GM18858 (cell line): ENCODE data around the gene PLAAT5.

Experiments
- ATAC-seq: cut with Tn5 transposase; IDR thresholded peaks from one replicate; pipeline ENCODE4 v1.9.1; 2021; ENCODE audit not compliant: unreplicated experiment

The PLAAT5 gene

DNA sequence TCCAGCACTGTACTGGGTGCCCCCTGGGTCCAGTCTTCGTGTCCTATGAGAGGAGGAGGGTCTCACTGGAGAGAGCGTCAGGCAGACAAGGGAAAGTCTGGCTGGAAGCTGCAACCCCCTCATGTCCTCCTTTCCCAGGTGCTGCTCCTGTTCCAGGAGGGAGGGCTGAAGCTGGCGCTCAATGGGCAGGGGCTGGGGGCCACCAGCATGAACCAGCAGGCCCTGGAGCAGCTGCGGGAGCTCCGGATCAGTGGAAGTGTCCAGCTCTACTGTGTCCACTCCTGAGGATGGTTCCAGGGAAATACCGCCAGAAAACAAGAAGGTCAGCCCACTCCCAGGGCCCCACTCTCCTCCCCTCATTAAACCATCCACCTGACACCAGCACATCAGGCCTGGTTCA lies 25.1 kb upstream of the PLAAT5 start:
- no peak for ATAC-seq

DNA sequence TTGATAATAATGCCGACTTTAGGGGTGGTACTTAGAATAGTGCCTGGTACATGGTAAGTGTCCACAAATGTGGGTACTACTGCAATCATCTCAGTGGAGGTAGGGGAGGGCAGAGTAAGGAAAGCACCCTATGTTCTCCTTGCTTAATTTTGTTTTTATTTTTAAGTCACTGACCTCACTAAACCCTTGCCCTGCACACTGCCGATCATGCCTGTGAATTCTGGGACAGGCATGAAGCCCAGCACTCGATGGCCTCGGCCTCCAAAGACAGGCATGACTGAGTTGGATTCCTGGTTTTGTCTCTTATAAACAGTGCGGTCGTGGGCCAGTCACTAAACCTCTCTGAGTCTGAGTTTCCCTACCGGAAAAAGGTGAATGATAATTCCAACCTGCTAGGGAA lies 21.8 kb upstream of the PLAAT5 start:
- no peak for ATAC-seq

DNA sequence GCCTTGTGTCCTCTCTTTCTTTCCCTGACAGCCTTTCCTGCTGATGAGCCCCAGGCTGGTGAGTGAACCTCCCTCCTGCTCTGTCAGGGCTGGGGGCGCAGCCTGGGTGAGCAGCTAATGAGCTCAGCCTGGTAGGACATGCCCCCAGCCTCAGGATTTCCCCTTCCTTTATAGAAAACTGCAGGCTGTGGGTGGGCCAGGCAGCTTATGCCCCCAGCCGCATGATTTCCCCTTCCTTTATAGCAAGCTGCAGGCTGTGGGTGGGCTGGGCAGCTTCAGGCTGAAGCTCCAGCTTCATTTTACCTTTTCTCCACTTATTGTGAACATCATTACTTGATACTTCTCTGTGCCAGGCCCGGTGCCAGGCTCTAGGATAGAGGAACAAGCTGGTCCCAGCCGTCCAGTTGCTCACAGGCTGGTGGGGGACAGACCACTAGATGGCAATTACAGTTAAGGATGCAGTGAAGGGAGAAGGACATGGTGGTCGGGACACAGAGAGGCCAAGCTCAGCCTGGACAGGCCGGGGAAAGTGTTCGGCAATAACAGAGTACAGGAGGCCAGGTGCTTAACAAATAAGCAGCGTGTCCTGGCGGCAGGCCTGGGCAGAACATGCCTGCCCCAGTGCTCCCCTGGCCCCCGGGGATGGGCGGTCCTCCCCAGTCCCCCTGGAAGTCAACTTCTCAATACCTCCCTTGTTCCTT lies 20.2 kb upstream of the PLAAT5 start:
- no peak for ATAC-seq

DNA sequence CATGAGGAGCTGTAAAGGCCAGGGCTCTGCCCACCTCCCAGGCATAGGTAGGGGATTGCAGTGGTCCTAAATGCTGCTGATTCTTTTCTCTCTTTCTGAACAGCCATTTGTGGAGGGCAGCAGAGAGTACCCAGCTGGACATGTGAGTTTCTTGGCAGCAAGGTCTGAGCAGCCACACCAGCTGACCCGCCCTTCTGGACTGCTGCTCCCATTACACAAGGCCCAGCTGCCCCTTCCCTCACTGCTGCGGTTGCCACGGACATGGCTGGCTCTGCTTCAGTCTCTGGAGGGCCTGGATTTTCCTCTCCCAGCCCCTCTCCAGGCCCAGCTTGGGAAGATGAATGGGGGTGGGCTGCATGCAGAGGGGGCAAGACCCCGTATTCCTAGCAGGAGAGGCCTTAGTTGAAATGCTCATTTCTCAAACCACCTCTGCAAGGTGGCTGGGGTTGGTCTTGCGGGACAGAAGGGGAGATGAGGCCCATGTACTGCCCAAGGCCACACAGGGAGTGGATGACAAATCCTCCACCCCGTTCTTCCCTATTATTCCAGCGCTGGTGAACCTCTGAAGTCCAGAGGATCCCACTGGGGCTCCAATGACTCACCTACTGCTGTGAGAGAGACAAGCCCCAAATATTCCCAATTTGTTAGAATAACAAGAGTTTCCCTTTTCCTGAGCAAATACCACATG lies 19.5 kb upstream of the PLAAT5 start:
- no peak for ATAC-seq

DNA sequence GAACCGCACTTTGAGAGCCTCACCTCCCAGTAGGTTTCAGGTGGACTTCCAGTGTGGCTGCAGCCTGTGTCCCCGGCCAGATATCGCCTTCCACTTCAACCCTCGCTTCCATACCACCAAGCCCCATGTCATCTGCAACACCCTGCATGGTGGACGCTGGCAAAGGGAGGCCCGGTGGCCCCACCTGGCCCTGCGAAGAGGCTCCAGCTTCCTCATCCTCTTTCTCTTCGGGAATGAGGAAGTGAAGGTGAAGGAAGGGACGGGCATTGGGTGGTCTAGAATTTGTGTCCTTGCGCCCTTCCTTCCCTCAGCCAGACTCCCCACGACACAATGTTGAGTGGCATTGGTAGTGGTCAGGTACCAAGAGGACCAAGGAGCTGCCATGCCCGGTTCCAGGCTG lies 17.8 kb upstream of the PLAAT5 start:
- ATAC-seq, result no peak

DNA sequence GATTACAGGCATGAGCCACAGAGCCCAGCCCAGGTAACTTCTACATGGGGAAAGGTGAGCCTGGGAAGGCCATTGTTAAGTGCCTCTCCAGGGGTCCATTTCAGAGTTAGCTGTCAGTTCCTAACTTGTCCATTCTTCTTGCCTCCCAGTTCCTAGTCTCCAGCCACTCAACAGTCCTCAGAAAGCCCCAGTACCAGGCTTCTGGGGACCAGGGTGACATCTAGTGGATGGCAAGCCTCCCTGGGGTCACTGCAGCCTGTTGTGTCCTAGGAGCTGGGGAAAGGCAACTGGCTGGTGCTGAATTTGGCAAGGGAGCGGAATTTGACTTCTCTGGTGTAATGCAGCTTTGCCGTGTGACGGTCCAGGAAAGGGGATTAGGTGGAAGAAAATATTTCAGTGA lies 17.0 kb upstream of the PLAAT5 start:
- ATAC-seq, result no peak

DNA sequence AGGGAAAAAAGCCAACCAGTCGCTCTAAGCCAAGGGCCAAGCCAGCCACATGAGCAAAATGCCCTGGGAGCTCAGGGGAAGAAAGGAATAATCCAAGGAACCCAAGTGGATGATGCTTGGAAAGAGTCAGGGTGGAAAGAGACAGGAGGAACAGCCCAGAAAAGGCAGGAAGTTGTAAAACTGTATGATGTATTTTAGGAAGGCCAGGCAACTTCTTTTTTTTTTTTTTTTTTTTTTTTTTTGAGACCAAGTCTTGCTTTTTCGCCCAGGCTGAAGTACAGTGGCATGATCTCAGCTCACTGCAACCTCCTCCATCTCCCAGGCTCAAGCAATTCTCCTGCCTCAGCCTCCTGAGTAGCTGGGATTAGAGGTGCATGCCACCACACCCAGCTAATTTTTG lies 16.5 kb upstream of the PLAAT5 start:
- ATAC-seq, result no peak

DNA sequence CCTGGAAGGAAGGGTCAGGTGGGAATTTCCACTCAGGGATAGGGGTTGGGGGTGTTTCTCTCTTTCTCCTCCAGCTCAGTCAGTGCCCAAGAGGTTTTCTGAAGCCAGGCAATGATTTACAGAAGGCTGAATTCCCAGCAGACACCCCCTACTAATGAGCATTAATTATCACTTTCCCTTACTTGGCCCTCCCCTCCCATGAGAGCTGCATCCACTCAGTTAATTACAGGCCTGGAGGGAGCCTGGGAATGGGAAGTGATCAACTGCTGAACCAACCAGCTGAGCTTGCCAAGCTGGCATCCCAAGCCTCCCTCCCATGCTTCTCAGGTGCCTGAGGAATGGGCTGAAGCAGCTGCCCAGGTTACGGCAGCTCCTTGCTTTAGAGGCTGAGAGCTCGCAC lies 15.9 kb upstream of the PLAAT5 start:
- ATAC-seq, result no peak

DNA sequence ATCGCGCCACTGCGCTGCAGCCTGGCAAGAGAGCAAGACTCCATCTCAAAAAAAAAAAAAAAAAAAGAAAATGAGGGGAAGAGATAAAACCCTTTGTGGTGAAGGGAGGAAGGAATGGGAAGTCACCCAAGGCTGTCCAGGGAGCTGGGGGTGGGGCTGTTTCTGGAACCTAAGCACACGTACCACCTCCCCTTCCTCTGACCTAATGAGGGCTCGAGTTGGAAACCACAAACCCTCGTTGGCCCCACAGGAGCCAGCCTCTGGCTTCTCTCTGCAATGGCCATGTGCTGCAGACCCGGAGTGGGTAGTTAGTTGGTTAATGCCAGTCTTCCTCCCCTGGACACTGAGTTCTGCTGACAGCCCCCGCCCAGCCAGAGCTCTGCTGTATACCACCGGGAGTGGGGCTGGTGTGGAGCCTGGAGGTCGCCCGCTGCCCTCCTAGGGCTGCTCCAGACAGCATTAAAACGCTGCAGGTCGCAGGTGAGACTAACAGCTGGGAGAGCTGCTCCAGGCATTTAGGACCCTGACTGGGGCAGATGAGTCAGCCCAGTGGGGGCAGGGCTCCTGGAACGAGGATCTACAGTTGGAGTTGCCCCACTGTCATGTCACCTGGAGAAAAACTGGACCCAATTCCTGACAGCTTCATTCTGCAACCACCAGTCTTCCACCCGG lies 15.0 kb upstream of the PLAAT5 start, which contains the start of gene LGALS12:
TSS of gene LGALS12 (plus strand) at position 228 of the 672 bp plus-strand sequence. CDS start at position 603, 375 bp downstream.
- ATAC-seq, result no peak

DNA sequence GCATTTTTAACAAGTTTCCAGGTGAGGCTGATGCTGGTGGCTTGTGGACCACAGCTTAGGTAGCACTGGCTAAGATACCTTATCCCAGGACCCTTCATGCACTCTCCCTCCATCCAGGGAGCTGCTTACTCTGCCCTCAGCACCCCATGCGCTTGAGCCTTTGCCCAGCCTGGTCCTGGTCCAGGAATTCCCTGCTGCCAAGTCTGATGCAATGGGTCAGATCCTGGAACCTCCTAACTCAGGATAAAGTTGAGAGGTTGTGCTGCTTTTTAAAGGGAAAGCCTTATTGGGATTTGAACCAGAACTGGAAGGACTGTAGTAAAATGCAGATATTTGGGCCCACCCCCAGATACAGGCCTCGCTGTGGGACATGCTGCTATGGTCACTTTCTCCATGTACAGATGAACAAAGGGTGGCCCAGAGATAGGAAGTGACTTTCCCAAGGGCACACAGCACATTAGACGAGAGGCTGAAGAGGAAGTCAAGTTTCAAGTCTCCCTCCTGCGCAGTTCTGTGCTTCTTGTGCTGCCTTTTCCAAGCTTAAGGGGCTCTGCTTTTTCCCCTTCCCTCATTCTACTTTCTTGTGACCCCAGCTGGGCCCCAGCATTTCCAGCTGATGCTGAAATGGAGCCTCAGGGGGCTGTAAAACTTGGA lies 14.1 kb upstream of the PLAAT5 start:
- no peak for ATAC-seq

DNA sequence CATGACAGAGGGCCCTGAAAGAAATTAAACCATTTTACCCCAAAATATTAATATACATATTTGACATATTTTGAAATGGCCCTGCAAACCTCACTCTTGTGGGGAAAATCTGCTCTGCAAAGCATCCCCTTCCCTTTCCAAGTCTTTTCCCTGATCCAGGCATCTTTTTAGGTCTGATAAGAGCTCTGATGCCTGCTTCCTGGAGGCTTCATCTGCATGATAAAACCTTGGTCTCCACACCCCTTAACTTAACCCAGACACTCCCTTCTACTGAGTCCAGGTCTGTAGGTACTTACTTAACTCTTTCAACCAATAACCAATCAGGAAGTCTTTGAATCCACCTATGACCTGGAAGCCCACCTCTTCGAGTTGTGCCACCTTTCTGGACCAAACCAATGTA lies 13.1 kb upstream of the PLAAT5 start:
- no peak for ATAC-seq

DNA sequence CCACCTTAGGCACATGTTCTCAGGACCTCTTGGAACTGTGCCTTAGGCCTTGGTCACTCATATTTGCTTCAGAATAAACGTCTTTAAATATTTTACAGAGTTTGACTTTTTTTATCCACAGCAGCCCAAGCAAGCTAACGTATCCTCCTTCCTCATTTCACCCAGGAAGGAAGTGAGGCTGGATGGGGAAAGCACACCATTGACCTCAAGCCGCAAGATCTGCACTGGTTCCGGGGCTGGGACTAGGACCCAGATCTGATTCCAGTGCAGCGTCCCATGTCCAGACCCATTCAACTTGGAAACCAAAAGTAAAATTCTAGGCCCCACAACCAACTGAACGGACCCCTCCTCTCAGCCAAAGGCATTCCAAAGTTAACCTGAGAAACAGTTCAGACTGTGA lies 12.5 kb upstream of the PLAAT5 start:
- no peak for ATAC-seq

DNA sequence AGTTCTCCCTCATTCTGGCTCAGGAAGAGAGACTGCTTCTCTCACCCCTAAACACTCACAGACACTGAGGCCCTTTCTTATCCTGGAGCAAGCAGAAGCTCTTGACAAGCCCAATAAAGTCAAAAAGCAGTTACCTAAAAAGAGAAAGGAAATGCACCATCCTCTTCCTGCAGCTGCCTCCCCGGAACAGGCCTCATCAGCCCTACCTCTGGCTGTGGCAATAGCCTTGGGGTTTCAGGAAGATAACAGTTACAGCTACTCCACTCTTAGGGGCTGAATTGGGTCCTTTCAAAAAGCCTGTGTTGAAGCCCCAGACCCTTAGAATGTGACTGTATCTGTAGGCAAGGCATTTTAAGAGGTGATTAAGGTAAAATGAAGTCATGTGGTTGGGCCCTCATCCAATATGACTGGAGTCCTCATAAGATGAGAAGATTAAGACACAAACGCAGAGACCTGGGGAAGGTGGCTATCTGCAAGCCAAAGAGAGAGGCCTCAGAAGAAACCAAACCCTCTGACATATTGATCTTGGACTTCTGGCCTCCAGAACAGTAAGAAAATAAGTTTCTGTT lies 11.4 kb upstream of the PLAAT5 start:
- no peak for ATAC-seq

DNA sequence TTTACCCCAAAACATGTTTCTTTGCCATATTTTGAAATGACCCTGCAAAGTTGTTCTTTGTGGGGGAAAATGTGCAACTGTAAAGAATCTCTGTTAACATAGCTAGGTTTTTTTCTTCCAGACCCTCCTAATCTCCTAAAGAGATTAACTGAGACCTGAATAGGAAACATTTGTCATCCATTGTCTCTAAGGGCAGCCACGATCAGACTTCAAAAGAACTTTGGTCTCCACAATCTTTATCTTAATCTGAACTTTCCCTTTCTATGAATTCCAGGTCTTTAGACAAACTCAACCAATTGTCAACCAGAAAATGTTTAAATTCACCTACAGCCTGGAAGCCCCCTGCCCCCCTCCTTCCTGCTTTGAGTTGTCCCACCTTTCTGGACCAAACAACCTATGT lies 10.3 kb upstream of the PLAAT5 start:
- no peak for ATAC-seq

DNA sequence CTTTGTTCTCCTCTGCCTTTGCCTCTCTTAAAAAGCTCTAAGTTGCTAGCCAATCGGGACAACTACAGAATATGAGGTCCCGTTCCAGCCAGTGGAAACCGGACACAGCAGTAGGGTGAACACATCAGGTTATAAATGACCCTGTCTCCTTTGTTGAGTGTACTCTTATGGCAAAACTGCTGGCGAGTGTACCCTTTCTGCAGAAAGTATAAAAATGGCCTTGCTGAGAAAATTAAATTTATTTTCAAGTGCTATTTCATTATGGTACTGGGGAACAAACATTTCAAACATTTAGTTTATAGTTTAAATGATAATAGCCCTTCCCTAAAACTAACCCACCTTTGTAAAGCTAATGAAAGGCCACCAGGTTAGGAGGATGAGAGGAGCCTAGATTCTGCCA lies 8.9 kb upstream of the PLAAT5 start:
- ATAC-seq, result no peak

DNA sequence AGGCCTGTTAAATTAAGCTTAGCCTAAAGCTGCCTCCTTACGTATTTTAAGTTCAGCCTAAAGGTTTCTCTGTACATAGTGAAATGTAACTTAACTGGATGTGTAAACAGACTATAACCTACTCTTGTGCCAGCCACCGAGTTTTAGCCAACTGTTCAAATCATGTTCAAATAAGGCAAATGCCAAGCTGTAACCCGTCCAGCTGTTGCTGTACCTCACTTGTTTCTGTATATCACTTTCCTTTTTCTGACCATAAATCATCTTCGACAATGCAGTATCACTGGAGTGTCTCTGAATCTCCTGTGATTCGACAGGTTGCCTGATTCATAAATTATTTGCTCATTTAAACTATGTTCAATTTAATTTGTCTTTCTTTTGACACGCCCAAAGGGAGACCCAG lies 4.0 kb upstream of the PLAAT5 start:
- no peak for ATAC-seq

DNA sequence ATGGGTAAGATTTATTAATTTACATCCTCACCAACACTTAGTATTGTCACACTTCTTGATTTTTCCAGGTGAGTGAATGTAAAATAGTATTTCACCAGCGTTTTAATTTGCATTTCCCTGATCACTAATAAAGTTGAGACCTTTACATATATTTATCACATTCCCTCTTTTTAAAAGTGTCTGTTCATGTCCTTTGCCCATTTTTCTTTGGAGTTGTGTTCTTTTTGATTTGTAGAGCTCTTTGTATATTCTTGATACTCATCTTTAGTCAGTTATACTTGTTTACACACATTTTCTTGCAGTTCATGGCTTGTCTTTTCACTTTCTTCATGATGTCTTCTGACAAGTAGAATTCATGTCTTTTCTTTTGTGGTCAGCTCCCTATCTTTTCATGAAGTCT lies 2.2 kb upstream of the PLAAT5 start:
- no peak for ATAC-seq

DNA sequence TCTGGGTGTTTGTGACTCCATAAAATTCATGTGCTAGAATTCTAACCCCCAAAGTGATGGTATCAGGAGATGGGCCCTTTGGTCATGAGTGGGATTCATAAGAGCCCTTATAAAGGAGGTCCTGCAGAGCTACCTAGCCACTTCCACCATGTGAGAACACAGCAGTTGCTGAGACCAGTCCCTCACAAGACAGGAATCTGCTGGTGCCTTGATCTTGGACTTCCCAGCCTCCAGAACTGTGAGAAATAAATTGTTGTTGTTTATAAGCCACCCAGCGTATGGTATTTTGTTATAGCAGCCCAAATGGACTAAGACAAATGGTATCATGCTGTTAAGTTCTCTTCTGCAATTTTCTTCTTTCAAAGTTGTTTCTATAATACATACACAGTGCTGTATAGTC lies 1.5 kb upstream of the PLAAT5 start:
- no peak for ATAC-seq

DNA sequence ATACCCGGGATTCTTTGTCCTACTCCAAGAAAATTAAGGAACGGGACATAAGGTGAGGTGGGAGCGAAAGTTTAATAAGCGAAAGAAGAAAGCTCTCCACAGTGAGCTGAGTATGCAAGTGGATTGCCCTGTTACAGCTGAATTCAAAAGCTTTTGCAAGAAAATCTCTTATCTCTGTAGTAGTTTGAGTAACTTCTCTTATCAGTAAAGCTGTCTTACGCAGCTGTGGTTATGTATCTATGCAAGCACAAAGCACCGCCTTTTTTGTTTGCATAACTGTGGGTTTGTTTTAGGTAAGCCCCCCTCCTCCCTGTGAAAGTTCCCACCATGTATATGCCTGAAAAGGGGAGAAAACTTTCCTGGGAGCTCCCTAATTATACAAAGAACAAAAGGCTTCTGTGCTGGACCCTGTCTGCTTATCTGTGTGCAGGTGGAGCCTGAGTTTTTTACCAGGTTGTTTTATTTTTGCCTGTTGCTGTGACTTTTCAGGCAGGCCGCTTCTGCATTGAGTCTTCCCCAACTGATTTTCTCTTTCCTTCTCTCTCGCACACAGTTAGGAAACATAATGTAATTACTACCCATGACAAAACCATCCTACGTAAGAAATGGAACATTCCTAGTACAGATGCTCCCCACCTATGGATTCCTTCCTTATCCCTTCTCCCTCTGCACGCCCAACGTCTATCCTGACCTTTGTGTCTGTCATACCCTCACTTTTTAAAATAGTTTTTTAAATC lies 837 bp upstream of the PLAAT5 start:
- ATAC-seq, result no peak

DNA sequence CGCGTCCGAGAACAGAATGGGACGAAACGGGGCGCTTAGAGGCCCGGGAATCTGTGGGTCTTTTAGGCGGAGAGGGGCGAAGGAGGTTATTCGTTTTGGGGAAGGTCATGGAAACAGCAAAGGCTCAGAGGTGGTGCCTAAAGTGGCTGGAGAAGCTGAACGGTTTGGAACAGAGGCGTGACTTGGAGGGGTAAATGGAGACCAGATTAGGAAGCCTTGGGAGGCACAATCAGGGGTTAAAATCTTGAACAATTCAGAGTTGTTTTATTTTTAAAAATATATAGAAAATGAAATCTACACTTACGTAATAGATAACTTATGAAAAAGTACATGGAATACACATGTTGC lies 247 bp upstream of the PLAAT5 start:
- ATAC-seq, result no peak

DNA sequence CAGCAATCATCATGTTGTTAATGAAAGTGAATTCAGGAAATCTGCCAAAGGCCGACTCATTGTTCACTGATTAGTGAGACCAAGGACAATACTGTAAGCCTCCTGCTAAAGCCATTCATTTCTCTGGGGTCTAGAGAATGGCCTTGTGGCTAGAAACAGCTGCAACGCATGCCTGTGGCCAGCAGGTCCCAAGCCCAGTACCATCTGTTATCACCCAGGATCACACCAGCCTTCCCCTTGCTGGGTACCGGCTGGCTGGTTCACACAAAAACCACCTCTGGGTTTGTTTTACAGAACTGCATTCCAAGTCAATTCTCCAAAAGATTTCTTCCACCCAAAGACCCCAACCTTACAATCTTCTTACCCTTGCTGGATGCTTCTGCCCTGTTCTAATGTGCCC lies 1.1 kb downstream of the PLAAT5 start:
- ATAC-seq, result no peak
